Esophagus mucosa (tissue), 1 donor: ENCODE data around the gene CXADR. TPM values are rescaled to one million over a fixed set of nuclear protein-coding genes. Genes with fewer than 3 reads are reported as not detected.
"Not testable (repeated sequence)": the region's sequence is repeated elsewhere in the genome, so short reads cannot be mapped to it uniquely, and the experiment has no call there.

Experiments used
- ATAC-seq: fragments of 200-7000 bp; cut with Tn5 transposase; one replicate; pipeline ENCODE4 v1.9.1; 2020
- total RNA-seq: library from RNA; stranded (reverse); gene quantifications from one replicate; pipeline ENCODE4 v1.2.4, GENCODE V29; 2023
- donor health status: DM: yes; HTN: yes; CAD: no.

The CXADR gene
- total RNA-seq: 34.9 TPM

DNA sequence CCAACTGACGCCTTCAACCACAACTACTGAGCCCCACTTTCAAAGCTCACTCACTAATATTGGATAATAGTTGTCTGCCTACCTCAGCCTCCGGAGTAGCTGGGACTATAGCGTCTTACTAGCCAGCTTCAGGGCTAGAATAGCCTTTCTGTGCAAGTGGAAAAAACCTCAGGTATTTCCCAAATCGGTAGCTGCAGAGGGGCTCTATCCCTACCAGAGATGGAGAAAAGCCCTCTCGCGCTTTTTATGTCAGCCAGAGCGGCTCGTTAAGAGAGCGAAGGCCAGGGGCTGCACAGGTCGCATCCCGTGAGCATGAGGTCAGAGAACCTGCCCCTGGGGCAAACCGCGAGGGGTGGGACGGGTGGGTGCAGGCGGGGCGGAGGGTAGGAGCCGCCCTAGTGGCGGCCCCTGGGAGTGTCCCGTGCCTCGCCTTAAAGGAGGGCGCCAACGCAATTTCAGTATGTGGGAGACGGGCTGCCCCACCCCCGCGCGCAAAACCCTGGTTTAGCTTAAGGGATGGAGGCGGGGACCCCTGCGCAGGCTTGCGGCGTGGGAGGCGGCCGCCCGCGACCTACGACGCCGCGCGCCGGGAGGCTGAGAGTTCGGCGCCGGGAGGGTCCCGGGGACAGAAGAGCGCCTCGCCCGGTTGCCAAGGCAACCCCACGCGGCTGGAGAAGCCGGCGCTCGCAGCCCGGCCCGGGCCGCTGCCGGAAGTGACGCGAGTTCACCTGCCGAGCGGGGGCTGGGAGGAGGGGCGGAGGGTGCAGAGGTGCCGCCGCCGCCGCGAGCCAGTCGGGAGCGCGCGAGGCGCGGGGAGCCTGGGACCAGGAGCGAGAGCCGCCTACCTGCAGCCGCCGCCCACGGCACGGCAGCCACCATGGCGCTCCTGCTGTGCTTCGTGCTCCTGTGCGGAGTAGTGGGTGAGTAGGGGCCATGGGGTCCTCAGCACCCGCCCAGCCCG lies at the start of gene CXADR:
CXADR (plus strand) TSS at position 791 of the 961 bp plus-strand sequence; CDS start at position 878, 87 bp downstream.
- ATAC-seq: peak; percentile 96

GRCh38 chr21:17466166-17466565 lies 46.7 kb upstream of the CXADR start:
- ATAC-seq: peak; percentile 65

- ATAC-seq: no peak
These were observed 45.5 kb upstream of the CXADR start for GRCh38 chr21:17467392-17467791.

GRCh38 chr21:17467829-17468228 lies 45.0 kb upstream of the CXADR start:
- no peak for ATAC-seq

DNA sequence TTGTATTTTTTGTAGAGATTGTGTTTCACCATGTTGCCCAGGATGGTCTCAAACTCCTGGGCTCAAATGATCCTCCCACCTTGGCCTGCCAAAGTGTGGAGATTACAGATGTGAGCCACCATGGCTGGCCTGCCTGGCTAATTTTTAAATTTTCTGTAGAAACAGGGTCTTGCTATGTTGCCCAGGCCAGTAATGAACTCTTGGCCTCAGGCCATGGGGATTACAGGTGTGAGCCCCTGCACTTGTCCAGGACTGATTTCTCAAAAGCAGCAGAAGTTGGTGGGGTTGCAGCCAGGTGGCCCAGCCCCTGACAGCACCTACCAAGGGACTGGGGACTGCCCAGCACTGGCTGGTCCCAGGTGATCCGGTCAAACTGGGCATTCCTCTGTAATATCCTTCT lies 44.1 kb upstream of the CXADR start:
- no peak for ATAC-seq

DNA sequence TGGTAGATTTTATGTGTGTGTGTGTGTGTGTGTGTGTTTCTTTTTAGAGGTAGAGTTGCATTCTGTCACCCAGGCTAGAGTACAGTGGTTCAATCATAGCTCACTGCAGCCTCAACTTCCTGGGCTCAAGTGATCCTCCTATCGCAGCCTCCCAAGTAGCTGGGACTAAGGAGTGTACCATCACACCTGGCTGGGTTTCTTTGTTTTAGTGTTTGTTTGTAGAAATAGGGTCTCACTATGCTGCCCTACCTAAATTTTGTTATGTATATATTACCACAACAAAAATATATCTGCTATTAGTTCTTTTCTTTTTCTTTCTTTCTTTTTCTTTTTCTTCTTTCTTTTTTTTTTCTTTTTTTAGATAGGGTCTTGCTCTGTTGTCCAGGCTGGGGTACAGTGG lies 43.1 kb upstream of the CXADR start:
- no peak for ATAC-seq

DNA sequence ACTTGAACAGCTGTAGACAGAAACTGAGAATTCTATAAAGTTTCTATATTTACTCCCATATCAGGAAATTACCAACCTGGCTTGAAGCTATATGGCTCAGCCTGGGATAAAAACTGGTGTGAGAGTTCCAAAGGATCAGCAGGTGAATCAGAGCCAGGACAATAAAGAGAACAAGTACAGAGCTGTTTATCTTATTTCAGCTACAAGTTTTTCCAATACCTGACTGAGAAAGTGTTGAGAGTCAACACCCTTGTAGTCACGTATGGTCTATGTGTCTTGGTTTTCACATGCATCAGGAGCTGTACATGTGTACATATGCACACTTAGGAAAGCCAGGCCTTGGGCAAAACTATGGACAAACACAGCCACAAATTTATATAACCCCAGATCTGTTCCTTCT lies 40.7 kb upstream of the CXADR start:
- ATAC-seq: peak; percentile 90

DNA sequence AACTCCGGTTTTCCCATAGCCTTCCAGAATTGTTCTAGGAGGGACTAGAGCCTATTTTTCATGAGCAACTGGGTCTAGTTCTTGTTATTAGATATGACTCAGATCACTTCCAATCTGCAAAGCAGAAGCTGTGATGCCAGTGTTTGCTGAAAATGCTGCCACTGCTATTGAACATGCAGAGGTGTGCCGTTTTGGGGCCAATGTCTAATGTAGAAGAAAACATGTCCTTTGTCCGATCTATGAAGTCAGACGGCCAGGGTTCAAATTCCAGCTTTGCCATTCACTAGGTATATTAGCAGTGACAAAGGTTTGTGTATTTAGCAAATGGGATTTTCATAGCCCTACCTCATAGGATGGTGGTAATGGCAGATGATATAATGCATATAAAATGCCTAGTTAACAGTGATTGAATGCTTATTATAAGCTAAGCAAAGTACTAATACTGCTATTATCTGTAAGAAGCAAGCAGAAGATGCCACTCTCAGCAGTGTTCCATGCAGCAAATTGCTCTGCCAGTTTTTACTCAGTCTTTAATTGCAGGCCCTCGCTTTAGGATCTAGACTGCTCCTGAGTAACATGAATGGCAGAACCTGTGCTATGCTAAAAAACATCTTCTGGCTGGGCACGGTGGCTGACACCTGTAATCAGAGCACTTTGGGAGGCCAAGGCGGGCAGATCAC lies 40.1 kb upstream of the CXADR start:
- ATAC-seq: peak; percentile 45

DNA sequence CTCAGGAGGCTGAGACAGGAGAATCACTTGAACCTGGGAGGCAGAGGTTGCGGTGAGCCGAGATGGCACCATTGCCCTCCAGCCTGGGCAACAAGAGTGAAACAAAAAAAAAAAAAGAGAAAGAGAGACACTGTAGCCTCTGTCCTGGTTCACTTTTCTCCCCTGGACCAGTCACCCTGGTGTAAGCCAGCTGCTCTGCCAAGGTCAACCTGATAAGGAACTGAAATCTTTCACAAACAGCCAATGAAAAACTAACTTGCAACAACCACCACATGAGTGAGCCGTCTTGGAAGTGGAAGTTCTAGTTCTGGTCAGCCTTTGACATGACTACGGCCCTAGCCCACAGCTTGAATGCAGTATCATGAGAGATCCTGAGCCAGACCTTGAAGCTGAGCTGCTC lies 36.8 kb upstream of the CXADR start:
- no peak for ATAC-seq

GRCh38 chr21:17478156-17478555 lies 34.7 kb upstream of the CXADR start:
- ATAC-seq: not testable (repeated sequence)

DNA sequence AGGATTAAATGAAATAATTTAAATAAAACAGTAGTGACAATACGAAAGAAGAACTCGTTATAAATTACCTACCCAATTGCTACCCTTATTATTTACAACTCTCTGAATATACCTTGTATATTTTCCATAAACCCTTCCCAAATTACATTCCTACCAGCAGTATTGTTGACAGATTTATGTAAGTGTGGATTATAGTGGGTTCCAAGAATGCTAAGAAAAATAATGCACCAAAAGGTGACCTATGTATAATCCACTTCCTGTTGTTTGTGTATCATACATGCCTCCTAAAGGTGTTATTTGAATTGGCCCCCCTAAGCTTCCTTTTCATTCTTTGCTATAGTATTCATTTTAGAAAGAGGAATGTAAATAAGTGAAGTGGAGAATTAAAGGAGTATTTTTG lies 33.2 kb upstream of the CXADR start:
- no peak for ATAC-seq

- ATAC-seq: no peak
These were observed 29.9 kb upstream of the CXADR start for GRCh38 chr21:17482928-17483327.

- no peak for ATAC-seq
These were observed 24.2 kb upstream of the CXADR start for GRCh38 chr21:17488620-17489019.

DNA sequence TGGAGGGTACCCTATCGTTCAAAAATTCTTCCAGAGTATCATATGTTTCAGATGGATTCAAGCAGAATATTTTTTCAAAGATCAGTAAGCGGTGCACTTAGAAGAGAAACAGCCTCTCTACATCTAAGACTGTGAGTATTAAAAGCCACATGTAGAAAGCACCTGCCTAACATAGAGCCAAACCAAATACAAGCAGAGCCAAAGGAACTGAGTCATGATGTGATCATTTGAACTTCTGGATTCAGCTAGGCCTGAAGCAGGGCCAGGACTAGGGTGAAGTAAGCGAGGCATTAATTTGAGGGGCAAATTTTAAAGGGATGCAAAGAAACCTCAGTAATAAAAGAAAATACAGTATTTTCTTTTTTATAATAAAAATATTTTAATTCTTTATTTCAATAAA lies 23.3 kb upstream of the CXADR start:
- ATAC-seq: peak; percentile 90

DNA sequence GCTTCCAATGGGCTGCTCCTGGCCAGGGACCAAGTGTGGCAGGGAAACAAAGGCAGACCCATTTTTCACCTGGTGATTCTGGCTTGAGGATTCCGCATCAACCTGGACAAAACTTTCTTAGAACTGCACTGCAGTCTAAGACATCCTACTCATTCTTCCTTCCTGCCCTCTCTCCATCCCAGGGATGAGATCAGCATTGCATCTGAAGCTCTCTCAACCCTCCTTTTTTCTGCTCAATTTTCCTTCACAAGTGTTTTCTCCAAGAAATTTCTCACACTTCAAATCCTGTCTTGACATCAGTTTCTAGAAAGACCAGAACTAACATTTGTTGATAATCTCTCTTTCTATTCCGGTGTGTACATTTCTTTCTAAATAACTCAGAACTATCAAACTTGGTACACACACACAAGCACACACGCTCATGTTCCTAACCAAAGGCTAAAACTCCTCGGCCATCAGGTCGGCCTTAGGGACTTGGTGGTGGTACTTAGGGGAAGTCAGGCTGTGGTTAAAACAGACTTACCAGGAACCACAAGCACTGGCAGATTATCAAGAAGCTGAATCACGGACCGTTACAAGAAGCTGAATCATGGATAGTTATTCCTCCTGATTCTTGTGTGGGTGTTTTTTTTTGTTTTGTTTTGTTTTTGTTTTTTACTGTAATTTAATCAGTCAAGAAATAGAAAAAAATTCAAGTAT lies 21.0 kb upstream of the CXADR start:
- ATAC-seq: peak; percentile 54

GRCh38 chr21:17492415-17493168 lies 20.3 kb upstream of the CXADR start:
- ATAC-seq: peak; percentile 71

GRCh38 chr21:17494051-17494450 lies 18.8 kb upstream of the CXADR start:
- no peak for ATAC-seq

DNA sequence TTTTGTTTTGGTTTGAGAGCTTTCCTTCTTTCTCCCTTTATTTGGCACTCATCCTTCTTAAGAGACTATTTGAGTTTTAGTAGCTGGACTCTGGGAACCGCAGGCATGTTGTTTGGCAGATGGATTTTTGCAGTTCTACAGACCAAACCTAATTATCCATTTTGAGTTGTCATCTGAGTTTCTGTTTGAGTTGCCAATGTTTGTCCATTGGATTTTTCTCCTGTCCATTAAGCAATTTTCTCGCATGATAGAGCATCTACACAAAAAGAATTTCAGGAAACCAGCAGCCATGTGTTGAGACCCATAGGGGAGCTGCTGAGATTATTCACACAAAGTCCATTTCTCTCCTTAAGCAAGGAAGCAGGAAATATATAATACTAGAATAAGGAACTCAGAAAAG lies 17.2 kb upstream of the CXADR start:
- ATAC-seq: no peak

DNA sequence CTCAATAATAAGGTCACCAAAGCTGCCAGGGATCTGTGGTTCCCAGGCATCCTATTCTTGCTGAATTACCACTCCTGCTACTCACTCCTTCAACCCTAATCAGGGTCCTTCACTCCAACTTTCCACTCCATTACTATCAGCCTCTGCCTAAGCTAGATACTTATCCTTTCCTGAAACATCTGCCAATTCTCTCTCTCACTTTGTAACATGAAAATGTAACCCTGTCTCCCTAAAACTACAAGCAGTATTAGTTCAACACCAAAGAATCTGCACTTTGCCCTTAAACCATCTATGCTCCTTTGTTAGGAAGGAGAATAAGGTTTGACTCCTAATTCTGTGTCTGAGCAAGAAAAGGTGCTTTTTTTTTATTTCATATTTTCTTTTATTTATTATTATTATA lies 15.5 kb upstream of the CXADR start:
- no peak for ATAC-seq

- no peak for ATAC-seq
These were observed 14.3 kb upstream of the CXADR start for GRCh38 chr21:17498586-17498985.

GRCh38 chr21:17501107-17502006 lies 11.5 kb upstream of the CXADR start:
- ATAC-seq: peak; percentile 84
